ENCODE measurements around the gene FOXL3. TPM values are rescaled to one million over a fixed set of nuclear protein-coding genes. Genes with fewer than 3 reads are reported as not detected.

Gene FOXL3
- total RNA-seq, 6 experiments from 2014 or later: not detected

DNA sequence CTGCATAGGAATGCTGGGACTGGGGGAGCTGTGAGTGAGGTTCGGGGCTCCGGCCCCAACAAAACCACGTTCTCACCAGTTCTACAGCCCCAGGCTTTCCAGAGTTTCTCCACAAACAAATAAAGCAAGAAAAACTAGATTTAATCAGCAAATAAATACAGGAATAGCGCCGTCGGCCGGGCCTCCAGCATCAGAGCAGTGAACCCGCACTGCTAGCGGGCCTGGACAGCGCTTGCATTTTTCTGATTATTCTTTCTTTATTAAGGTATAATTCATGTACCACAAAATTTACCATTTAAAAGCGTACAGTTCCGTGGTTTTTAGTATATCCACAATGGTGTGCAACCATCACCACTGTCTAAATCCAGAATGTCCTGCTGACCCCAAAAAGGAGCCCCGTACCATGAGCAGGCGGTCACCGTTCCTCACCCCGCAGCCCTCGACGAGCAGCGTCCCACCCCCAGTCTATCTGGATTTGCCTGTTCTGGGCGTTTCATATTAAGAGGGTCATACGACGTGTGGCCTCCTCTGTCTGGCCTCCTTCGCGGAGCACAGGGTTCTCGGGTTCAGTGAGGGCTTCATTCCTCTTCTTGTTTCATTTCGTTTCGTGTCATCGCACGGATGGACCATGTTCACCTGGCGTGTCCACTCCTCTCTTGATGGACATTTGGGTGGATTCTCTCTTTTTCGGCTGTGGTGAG, 35.5 kb upstream of the FOXL3 start:
- intact Hi-C loops (cut with DNase I): no loop called here
- Histone ChIP-seq H3K27me3 (no peaks in the 10 kb centered on the region), H3K27ac (no peak overlapping the region), H3K36me3 (peaks cover 0 to 82% (median 37%) of the 10 kb centered on the region in 4 donors), H3K9me3 (no peaks in the 10 kb centered on the region), H3K4me1 (no peaks in the 10 kb centered on the region), H3K4me3 (no peak overlapping the region)
- DNase-seq: peak in 2 of 3 donors; percentile 12 to 27
- ATAC-seq: no peak
- TF ChIP-seq, protein P1, sequence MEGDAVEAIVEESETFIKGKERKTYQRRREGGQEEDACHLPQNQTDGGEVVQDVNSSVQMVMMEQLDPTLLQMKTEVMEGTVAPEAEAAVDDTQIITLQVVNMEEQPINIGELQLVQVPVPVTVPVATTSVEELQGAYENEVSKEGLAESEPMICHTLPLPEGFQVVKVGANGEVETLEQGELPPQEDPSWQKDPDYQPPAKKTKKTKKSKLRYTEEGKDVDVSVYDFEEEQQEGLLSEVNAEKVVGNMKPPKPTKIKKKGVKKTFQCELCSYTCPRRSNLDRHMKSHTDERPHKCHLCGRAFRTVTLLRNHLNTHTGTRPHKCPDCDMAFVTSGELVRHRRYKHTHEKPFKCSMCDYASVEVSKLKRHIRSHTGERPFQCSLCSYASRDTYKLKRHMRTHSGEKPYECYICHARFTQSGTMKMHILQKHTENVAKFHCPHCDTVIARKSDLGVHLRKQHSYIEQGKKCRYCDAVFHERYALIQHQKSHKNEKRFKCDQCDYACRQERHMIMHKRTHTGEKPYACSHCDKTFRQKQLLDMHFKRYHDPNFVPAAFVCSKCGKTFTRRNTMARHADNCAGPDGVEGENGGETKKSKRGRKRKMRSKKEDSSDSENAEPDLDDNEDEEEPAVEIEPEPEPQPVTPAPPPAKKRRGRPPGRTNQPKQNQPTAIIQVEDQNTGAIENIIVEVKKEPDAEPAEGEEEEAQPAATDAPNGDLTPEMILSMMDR (IDR thresholded peaks at IDR 0.05): no peak
- TF ChIP-seq POLR2A (IDR thresholded peaks at IDR 0.05): no peak
- 89% methylated on average over 18 of the region's 31 CpGs for WGBS (ENCODE audit: insufficient coverage, low coverage, low lambda C conversion rate, missing lambda C conversion rate)

DNA sequence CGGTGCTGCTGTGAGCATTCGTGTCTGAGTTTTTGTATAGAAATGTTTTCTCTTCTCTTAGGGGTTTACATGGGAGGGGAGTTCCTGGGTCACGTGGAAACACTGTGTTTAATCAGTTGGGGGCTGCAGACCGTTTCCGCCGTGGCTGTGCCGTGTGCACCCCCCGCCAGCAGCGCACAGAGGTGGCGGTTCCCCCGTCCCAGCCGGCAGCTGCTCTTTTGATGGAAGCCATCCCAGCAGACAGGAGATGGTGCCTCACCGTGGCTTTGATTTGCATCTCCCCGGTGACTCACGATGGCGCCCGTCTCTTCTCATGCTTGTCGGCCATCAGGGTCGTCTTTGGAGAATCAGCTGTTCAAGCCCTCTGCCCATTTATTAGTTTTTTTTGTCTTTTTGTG, 34.9 kb upstream of the FOXL3 start:
- H3K27ac ChIP-seq: no peak overlapping the region
- H3K9me3 ChIP-seq: no peaks in the 10 kb centered on the region
- ATAC-seq: no peak
- H3K27me3 ChIP-seq: no peaks in the 10 kb centered on the region
- peaks cover 0 to 81% (median 40%) of the 10 kb centered on the region in 4 donors for H3K36me3 ChIP-seq
- TF ChIP-seq, protein P1 (IDR thresholded peaks at IDR 0.05): no peak
- no peak for TF ChIP-seq POLR2A (IDR thresholded peaks at IDR 0.05)
- no peak overlapping the region for H3K4me3 ChIP-seq
- H3K4me1 ChIP-seq: no peaks in the 10 kb centered on the region
- 87% methylated on average over 13 of the region's 19 CpGs for WGBS (ENCODE audit: insufficient coverage, low coverage, low lambda C conversion rate, missing lambda C conversion rate)
- intact Hi-C loops (cut with DNase I): no loop called here
- peak in 2 of 3 donors; percentile 15 to 29 for DNase-seq

DNA sequence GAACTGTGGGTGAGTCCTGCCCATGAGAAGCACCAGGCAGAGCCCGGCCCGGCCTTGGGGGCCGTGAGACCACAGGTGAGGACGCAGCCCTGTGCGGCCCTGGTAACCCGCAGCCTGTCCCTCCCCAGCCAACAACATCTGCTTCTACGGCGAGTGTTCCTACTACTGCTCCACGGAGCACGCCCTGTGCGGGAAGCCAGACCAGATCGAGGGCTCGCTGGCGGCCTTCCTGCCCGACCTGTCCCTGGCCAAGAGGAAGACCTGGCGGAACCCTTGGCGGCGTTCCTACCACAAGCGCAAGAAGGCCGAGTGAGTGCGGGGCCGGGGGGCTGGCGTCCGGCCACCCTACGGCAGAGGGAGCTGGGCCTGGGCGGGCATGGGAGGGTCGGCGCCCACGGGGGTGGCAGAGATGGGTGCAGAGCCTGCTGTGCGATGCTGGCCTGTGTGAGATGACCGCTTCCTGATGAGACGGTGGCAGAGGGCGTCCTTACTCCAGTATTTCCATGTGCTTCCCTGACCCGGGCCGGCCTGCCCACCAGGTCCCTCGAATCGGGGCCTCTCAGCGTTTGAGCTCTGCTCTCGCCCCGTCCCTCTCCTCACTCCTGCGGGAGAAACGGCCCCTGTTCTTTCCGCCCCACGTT, 34.1 kb upstream of the FOXL3 start:
- TF ChIP-seq, protein P1 (IDR thresholded peaks at IDR 0.05): no peak
- no peak for TF ChIP-seq POLR2A (IDR thresholded peaks at IDR 0.05)
- peak in 2 of 3 donors; percentile 22 to 54 for DNase-seq
- Histone ChIP-seq H3K4me1 (no peaks in the 10 kb centered on the region), H3K27me3 (no peaks in the 10 kb centered on the region), H3K4me3 (no peak overlapping the region), H3K9me3 (no peaks in the 10 kb centered on the region), H3K27ac (no peak overlapping the region), H3K36me3 (peaks cover 0 to 81% (median 40%) of the 10 kb centered on the region in 4 donors)
- ATAC-seq: no peak
- intact Hi-C loops (cut with DNase I): no loop called here
- 90% methylated on average over 4 of the region's 44 CpGs for WGBS (ENCODE audit: insufficient coverage, low coverage, low lambda C conversion rate, missing lambda C conversion rate)

DNA sequence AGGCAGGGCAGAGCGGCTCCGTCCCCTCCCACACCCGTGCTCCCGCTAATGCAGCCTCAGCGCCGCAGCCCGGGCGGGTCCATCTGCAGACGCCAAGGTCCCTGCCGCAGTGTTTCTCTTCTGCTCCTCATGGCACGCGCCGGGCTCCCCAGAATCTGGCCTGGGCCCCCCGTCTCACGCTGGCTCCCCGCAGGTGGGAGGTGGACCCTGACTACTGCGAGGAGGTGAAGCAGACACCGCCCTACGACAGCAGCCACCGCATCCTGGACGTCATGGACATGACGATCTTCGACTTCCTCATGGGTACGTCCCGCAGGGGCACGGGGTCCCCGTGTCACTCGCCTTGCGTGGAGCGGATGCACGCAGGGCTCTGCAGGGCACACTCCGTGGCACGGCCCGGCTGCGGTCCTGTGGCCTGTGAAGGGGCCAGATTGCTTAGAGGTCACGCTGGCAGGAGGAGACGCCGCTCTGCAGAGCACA, 33.5 kb upstream of the FOXL3 start:
- Histone ChIP-seq H3K27ac (no peak overlapping the region), H3K27me3 (no peaks in the 10 kb centered on the region), H3K9me3 (no peaks in the 10 kb centered on the region), H3K4me1 (no peaks in the 10 kb centered on the region), H3K4me3 (no peak overlapping the region), H3K36me3 (peaks cover 0 to 77% (median 38%) of the 10 kb centered on the region in 4 donors)
- 89% methylated on average over 9 of the region's 38 CpGs for WGBS (ENCODE audit: insufficient coverage, low coverage, low lambda C conversion rate, missing lambda C conversion rate)
- TF ChIP-seq, protein P1 (IDR thresholded peaks at IDR 0.05): no peak
- no peak for TF ChIP-seq POLR2A (IDR thresholded peaks at IDR 0.05)
- intact Hi-C loops (cut with DNase I): no loop called here
- DNase-seq (peak in 2 of 3 donors; percentile 16 to 53), ATAC-seq (no peak)

All from right lobe of liver (tissue), 6 donors.